T-helper 1 cell treated with Interleukin-12 subunit alpha and Interleukin-12 subunit beta and Interleukin-4 antibody, amounts not matched to agents 30 μg/mL and 1 μg/mL, for 36 hours (primary cell): ENCODE measurements around the gene PRKCQ.

Experiments
- H3K27ac Mint-ChIP-seq: one replicate; pipeline ENCODE4 v1.8.0; 2021; ENCODE audit warnings: mild to moderate bottlenecking, mixed read lengths
- H3K27me3 Mint-ChIP-seq: one replicate; pipeline ENCODE4 v1.8.0; 2021; ENCODE audit warnings: low read depth, mixed read lengths
- H3K36me3 Mint-ChIP-seq: one replicate; pipeline ENCODE4 v1.8.0; 2021; ENCODE audit warnings: low read depth, mixed read lengths
- H3K4me1 Mint-ChIP-seq: one replicate; pipeline ENCODE4 v1.8.0; 2021; ENCODE audit warnings: low read depth, mixed read lengths
- H3K4me3 Mint-ChIP-seq: one replicate; pipeline ENCODE4 v1.8.0; 2021; ENCODE audit warnings: mild to moderate bottlenecking, moderate library complexity, mixed read lengths
- H3K9me3 Mint-ChIP-seq: one replicate; pipeline ENCODE4 v1.8.0; 2021; ENCODE audit warnings: mixed read lengths

The PRKCQ gene

GRCh38 chr10:6406220-6407033 is 173.6 kb downstream of the PRKCQ start:
- Mint-ChIP-seq H3K4me3 (no peak overlapping the region), H3K27me3 (peaks cover 17% of the 10 kb centered on the region), H3K4me1 (peaks cover 34% of the 10 kb centered on the region), H3K9me3 (no peaks in the 10 kb centered on the region), H3K36me3 (peaks cover 12% of the 10 kb centered on the region), H3K27ac (no peak overlapping the region)

GRCh38 chr10:6405713-6406112 is 174.4 kb downstream of the PRKCQ start:
- Mint-ChIP-seq H3K27me3 (peaks cover 17% of the 10 kb centered on the region), H3K27ac (no peak overlapping the region), H3K36me3 (peaks cover 12% of the 10 kb centered on the region), H3K4me1 (peaks cover 32% of the 10 kb centered on the region), H3K9me3 (no peaks in the 10 kb centered on the region), H3K4me3 (no peak overlapping the region)

GRCh38 chr10:6404127-6405072 is 175.7 kb downstream of the PRKCQ start:
- Mint-ChIP-seq H3K9me3 (no peaks in the 10 kb centered on the region), H3K4me1 (peaks cover 19% of the 10 kb centered on the region), H3K27me3 (peaks cover 17% of the 10 kb centered on the region), H3K4me3 (no peak overlapping the region), H3K27ac (no peak overlapping the region), H3K36me3 (peaks cover 9% of the 10 kb centered on the region)

GRCh38 chr10:6402960-6403359 is 177.1 kb downstream of the PRKCQ start:
- peaks cover 5% of the 10 kb centered on the region for H3K36me3 Mint-ChIP-seq
- no peak overlapping the region for H3K27ac Mint-ChIP-seq
- H3K27me3 Mint-ChIP-seq: peaks cover 17% of the 10 kb centered on the region
- peaks cover 17% of the 10 kb centered on the region for H3K4me1 Mint-ChIP-seq
- no peak overlapping the region for H3K4me3 Mint-ChIP-seq
- no peaks in the 10 kb centered on the region for H3K9me3 Mint-ChIP-seq

- Mint-ChIP-seq H3K27me3 (peaks cover 17% of the 10 kb centered on the region), H3K9me3 (no peaks in the 10 kb centered on the region), H3K27ac (peak overlapping the region; percentile 18), H3K36me3 (peaks cover 2% of the 10 kb centered on the region), H3K4me1 (peaks cover 16% of the 10 kb centered on the region), H3K4me3 (no peak overlapping the region)
Measured at GRCh38 chr10:6402349-6402709, 177.7 kb downstream of the PRKCQ start.

DNA sequence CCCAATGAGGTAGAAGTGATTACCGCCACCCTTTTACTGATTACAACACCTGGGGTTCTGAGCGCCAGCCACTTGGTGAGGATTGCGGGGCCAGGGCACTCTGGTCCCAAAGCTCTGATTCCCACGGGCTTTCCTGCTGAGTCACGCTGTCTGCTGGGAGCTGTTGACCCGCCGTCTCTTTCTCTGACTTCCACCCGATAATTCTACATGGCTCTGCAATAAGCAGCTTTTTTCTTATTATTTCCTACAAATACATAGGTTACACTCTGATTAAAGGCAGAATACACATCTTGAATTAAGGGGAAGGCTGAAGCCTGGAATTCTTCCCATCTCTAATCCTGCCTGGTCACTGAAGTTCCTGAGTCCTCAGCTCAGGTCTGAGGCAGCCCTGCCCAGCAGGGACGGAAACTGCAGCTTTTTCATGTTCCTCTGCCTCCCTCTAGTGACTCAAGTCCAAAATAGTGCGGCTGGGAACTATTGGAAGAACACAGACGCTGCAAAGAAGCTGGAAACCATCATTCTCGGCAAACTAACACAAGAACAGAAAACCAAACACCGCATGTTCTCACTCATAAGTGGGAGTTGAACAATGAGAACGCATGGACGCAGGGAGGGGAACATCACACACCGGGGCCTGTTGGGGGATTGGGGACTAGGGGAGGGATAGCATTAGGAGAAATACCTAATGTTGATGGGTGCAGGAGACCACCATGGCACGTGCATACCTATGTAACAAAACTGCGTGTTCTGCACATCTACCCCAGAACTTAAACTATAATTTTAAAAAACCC is 178.3 kb downstream of the PRKCQ start:
- Mint-ChIP-seq H3K36me3 (no peaks in the 10 kb centered on the region), H3K4me3 (peak overlapping the region; percentile 29), H3K27ac (no peak overlapping the region), H3K9me3 (no peaks in the 10 kb centered on the region), H3K27me3 (peaks cover 17% of the 10 kb centered on the region), H3K4me1 (peaks cover 13% of the 10 kb centered on the region)

- Mint-ChIP-seq H3K4me3 (no peak overlapping the region), H3K4me1 (peaks cover 13% of the 10 kb centered on the region), H3K27ac (no peak overlapping the region)
Measured at GRCh38 chr10:6400821-6401465, 179.1 kb downstream of the PRKCQ start.

GRCh38 chr10:6400331-6400730 is 179.7 kb downstream of the PRKCQ start:
- H3K36me3 Mint-ChIP-seq: no peaks in the 10 kb centered on the region
- H3K4me1 Mint-ChIP-seq: peaks cover 13% of the 10 kb centered on the region
- H3K9me3 Mint-ChIP-seq: no peaks in the 10 kb centered on the region
- H3K4me3 Mint-ChIP-seq: no peak overlapping the region
- no peak overlapping the region for H3K27ac Mint-ChIP-seq
- H3K27me3 Mint-ChIP-seq: peaks cover 17% of the 10 kb centered on the region

More at GRCh38 chr10:6400821-6401465, 179.1 kb downstream of the PRKCQ start:
- no peaks in the 10 kb centered on the region for H3K36me3 Mint-ChIP-seq
- H3K27me3 Mint-ChIP-seq: peaks cover 17% of the 10 kb centered on the region
- no peaks in the 10 kb centered on the region for H3K9me3 Mint-ChIP-seq

DNA sequence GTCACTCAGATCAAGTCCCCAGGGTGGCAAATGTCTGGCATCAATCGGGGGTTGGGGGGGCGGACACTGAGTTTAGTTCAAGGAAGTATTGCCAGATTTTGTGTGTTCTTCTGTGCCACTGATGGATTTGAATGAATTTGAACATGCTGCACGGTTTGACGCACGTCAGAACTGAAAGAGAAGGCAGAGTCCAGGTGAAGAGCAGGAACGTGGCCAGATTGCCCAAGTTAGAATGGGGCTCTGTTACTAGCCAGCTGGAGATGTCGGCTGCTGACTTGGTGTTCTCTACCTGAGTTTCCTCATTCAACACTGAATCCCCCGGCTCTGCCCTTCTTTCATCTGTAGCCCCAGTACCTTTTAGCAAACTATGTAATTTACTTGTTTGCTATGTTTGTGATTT is 180.2 kb downstream of the PRKCQ start:
- Mint-ChIP-seq H3K4me1 (peaks cover 13% of the 10 kb centered on the region), H3K9me3 (no peaks in the 10 kb centered on the region), H3K4me3 (no peak overlapping the region), H3K27ac (peak overlapping the region; percentile 35), H3K36me3 (no peaks in the 10 kb centered on the region), H3K27me3 (peaks cover 16% of the 10 kb centered on the region)

- Mint-ChIP-seq H3K27ac (no peak overlapping the region), H3K4me3 (no peak overlapping the region), H3K4me1 (peaks cover 13% of the 10 kb centered on the region), H3K27me3 (peaks cover 11% of the 10 kb centered on the region), H3K36me3 (peaks cover under 1% of the 10 kb centered on the region), H3K9me3 (no peaks in the 10 kb centered on the region)
Measured at GRCh38 chr10:6399231-6399741, 180.8 kb downstream of the PRKCQ start.

- Mint-ChIP-seq H3K36me3 (peaks cover 7% of the 10 kb centered on the region), H3K4me3 (no peak overlapping the region), H3K9me3 (no peaks in the 10 kb centered on the region)
Measured at GRCh38 chr10:6398399-6398798, 181.7 kb downstream of the PRKCQ start.

GRCh38 chr10:6396652-6397051 is 183.4 kb downstream of the PRKCQ start:
- H3K4me3 Mint-ChIP-seq: no peak overlapping the region
- peaks cover 7% of the 10 kb centered on the region for H3K36me3 Mint-ChIP-seq
- peaks cover 1% of the 10 kb centered on the region for H3K27me3 Mint-ChIP-seq
- H3K9me3 Mint-ChIP-seq: peaks cover 2% of the 10 kb centered on the region
- H3K27ac Mint-ChIP-seq: no peak overlapping the region
- peaks cover 5% of the 10 kb centered on the region for H3K4me1 Mint-ChIP-seq

More at GRCh38 chr10:6398399-6398798, 181.7 kb downstream of the PRKCQ start:
- no peak overlapping the region for H3K27ac Mint-ChIP-seq
- peaks cover 13% of the 10 kb centered on the region for H3K4me1 Mint-ChIP-seq
- peaks cover 6% of the 10 kb centered on the region for H3K27me3 Mint-ChIP-seq

- no peak overlapping the region for H3K27ac Mint-ChIP-seq
- H3K9me3 Mint-ChIP-seq: peaks cover 7% of the 10 kb centered on the region
- no peaks in the 10 kb centered on the region for H3K27me3 Mint-ChIP-seq
- peaks cover 9% of the 10 kb centered on the region for H3K36me3 Mint-ChIP-seq
- peaks cover 2% of the 10 kb centered on the region for H3K4me1 Mint-ChIP-seq
- no peak overlapping the region for H3K4me3 Mint-ChIP-seq
Measured at GRCh38 chr10:6396226-6396625, 183.8 kb downstream of the PRKCQ start.
